Left ventricle myocardium inferior (tissue), 1 donor: ENCODE data around the gene CHCHD4. TPM values are rescaled to one million over a fixed set of nuclear protein-coding genes. Genes with fewer than 3 reads are reported as not detected.

Source experiments
- DNase-seq: peaks from one replicate; pipeline ENCODE4 v3.0.0-alpha.2; 2020
- H3K27ac ChIP-seq: fragments of 200-600 bp; replicated peaks from 2 replicates; pipeline ENCODE4 v1.8.0; 2021
- H3K27me3 ChIP-seq: fragments of 200-600 bp; 2 replicates; pipeline ENCODE4 v1.8.0; 2021; ENCODE audit warnings: low read depth
- H3K36me3 ChIP-seq: fragments of 200-600 bp; 2 replicates; pipeline ENCODE4 v1.8.0; 2021
- H3K4me1 ChIP-seq: fragments of 200-600 bp; 2 replicates; pipeline ENCODE4 v1.8.0; 2021
- H3K4me3 ChIP-seq: fragments of 200-600 bp; 2 replicates; pipeline ENCODE4 v1.8.0; 2021; ENCODE audit warnings: mild to moderate bottlenecking, moderate library complexity
- H3K9me3 ChIP-seq: fragments of 200-600 bp; replicated peaks from 2 replicates; pipeline ENCODE4 v1.8.0; 2021
- intact Hi-C: fragments of 100-400 bp; cut with micrococcal nuclease; formaldehyde crosslinking; loops from one replicate; pipeline ENCODE4 v1.11.0; 2022
- total RNA-seq: library from RNA; stranded (reverse); fragmentation: NEBNext Ultra II Directional; extraction: Animal tissue kit (Norgen Biotek cat#: 25700); gene quantifications from one replicate; pipeline ENCODE4 v1.2.1, GENCODE V29; 2021
- TF ChIP-seq, protein P1 (sequence below): fragments of 200-600 bp; IDR thresholded peaks from 2 replicates; pipeline ENCODE4 v1.8.0; 2021; ENCODE audit warnings: antibody characterized with exemption, mild to moderate bottlenecking, borderline replicate concordance
- donor health status: DM: no; HTN: yes; CAD: no; lungs with severe emphysema.

The CHCHD4 gene
- total RNA-seq, 1 donor from 2014 or later, result 37.6 TPM

DNA sequence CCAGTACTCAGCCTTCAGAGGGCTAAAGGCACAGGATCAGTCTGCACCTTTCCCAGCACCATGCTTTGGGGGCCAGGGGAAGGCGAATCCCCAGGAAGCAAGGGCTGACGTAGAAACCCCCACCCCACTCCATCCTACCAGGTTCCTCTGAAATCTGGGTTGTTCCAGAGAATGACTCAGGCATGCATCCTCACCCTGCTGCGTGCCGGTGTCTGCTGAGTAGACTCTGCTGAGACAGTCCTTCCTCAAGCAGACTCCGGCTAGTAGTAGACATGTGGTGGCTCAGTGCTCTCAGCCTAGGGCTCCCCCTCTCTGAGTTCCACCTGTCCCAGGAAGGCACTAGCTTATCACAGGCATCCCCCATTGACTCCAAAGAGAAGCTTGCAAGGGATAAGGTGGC lies 9.2 kb upstream of the CHCHD4 start:
- DNase-seq, result no peak
- TF ChIP-seq, protein P1, sequence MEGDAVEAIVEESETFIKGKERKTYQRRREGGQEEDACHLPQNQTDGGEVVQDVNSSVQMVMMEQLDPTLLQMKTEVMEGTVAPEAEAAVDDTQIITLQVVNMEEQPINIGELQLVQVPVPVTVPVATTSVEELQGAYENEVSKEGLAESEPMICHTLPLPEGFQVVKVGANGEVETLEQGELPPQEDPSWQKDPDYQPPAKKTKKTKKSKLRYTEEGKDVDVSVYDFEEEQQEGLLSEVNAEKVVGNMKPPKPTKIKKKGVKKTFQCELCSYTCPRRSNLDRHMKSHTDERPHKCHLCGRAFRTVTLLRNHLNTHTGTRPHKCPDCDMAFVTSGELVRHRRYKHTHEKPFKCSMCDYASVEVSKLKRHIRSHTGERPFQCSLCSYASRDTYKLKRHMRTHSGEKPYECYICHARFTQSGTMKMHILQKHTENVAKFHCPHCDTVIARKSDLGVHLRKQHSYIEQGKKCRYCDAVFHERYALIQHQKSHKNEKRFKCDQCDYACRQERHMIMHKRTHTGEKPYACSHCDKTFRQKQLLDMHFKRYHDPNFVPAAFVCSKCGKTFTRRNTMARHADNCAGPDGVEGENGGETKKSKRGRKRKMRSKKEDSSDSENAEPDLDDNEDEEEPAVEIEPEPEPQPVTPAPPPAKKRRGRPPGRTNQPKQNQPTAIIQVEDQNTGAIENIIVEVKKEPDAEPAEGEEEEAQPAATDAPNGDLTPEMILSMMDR, result no peak
- intact Hi-C loops, result no loop called here

GRCh38 chr3:14133188-14133800 lies 8.6 kb upstream of the CHCHD4 start:
- H3K4me3 ChIP-seq, result no peak overlapping the region
- H3K27ac ChIP-seq, result no peak overlapping the region
- intact Hi-C loops, result no loop called here
- TF ChIP-seq, protein P1, result no peak
- no peaks in the 10 kb centered on the region for H3K9me3 ChIP-seq
- peaks cover 94% of the 10 kb centered on the region for H3K36me3 ChIP-seq
- H3K4me1 ChIP-seq, result peaks cover 12% of the 10 kb centered on the region
- DNase-seq, result no peak
- no peaks in the 10 kb centered on the region for H3K27me3 ChIP-seq

More for the DNA sequence above, 9.2 kb upstream of the CHCHD4 start:
- no peak overlapping the region for H3K4me3 ChIP-seq
- no peaks in the 10 kb centered on the region for H3K9me3 ChIP-seq
- no peak overlapping the region for H3K27ac ChIP-seq
- no peaks in the 10 kb centered on the region for H3K27me3 ChIP-seq
- H3K4me1 ChIP-seq, result peaks cover 12% of the 10 kb centered on the region
- H3K36me3 ChIP-seq, result peaks cover 94% of the 10 kb centered on the region

GRCh38 chr3:14132689-14133088 lies 8.0 kb upstream of the CHCHD4 start:
- intact Hi-C loops, result no loop called here
- no peak overlapping the region for H3K27ac ChIP-seq
- H3K9me3 ChIP-seq, result no peaks in the 10 kb centered on the region
- peaks cover 94% of the 10 kb centered on the region for H3K36me3 ChIP-seq
- peaks cover 13% of the 10 kb centered on the region for H3K4me1 ChIP-seq
- DNase-seq, result no peak
- TF ChIP-seq, protein P1, result no peak
- H3K27me3 ChIP-seq, result no peaks in the 10 kb centered on the region
- no peak overlapping the region for H3K4me3 ChIP-seq

DNA sequence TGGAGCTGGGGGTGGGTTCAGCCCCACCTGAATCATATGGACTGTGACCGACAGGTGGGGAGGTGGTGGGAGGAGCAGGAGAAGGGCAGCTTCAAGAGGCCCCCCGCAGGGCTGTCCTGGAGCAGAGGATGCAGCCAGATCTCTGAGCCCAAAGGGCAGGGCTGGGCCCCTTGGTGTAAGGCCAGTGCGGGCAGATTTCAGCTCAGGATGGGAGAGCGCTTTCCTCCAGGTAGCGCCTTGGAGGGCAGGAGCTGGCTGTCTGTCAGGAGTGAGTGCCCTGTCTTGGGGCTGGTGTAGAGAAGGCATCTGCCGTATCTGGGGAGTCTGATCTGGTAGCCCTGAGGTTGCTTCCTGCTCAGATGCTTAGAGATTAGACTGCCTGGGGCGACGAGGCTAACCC lies 7.5 kb upstream of the CHCHD4 start:
- no peak for DNase-seq
- intact Hi-C loops, result no loop called here
- Histone ChIP-seq H3K4me1 (peaks cover 14% of the 10 kb centered on the region), H3K27ac (no peak overlapping the region), H3K36me3 (peaks cover 90% of the 10 kb centered on the region), H3K4me3 (no peak overlapping the region), H3K9me3 (no peaks in the 10 kb centered on the region), H3K27me3 (no peaks in the 10 kb centered on the region)
- TF ChIP-seq, protein P1, result no peak

- Histone ChIP-seq H3K4me3 (no peak overlapping the region), H3K36me3 (peaks cover 82% of the 10 kb centered on the region), H3K27me3 (no peaks in the 10 kb centered on the region), H3K4me1 (peaks cover 17% of the 10 kb centered on the region), H3K27ac (no peak overlapping the region), H3K9me3 (no peaks in the 10 kb centered on the region)
- no peak for DNase-seq
- TF ChIP-seq, protein P1, result no peak
- intact Hi-C loops, result no loop called here
Observed at GRCh38 chr3:14131134-14131533, 6.5 kb upstream of the CHCHD4 start.
